ENCODE measurements around the gene EIF4E2. TPM values are rescaled to one million over a fixed set of nuclear protein-coding genes. Genes with fewer than 3 reads are reported as not detected.

The EIF4E2 gene
- total RNA-seq, 1 experiment from 2014 or later: 76.6 TPM

DNA sequence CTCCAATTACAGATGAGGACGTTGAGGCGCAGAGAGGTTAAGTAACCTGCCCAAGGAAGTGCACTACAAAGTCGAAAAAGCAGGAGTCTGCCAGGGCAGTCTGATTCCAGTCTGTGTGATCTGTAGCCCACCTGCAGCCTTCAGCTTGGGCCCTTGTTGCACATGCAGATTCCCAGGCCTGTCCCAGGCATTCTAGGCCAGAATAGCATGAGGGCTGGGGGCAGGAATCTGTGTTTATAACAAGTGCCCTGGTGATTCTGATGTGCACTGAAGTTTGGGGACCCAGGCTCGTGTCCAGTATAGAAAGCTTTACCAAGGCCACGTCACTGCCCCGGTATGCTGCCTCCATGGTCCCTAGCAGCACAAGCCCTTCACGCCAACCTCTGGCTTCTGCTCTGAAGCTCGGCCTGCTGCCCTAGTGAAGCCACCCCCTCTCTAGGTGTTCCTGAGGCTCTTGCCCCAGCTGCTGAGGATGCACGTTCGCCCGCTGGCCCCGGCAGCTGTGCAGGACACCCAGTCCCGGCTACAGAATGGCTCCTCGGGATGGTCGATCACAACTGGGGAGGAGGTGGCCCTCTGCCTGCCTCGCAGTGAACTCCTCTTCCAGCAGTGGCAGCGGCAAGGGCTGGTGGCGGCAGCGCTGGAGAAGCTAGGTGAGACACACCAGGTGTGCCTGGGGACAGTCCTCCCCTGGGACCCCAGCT is 6.4 kb upstream of the EIF4E2 start:
- no peak overlapping the region for H3K4me3 Mint-ChIP-seq (ENCODE audit: low read depth, unreplicated experiment)
- peaks cover 11% of the 10 kb centered on the region for H3K4me1 Mint-ChIP-seq (ENCODE audit: low read depth, unreplicated experiment)
- peaks cover 5% of the 10 kb centered on the region for H3K27me3 Mint-ChIP-seq (ENCODE audit: unreplicated experiment)
- H3K36me3 Mint-ChIP-seq (ENCODE audit: insufficient read depth, unreplicated experiment): peaks cover 30% of the 10 kb centered on the region
- intact Hi-C loops (cut with micrococcal nuclease; ENCODE audit: unreplicated experiment): no loop called here
- H3K9me3 Mint-ChIP-seq (ENCODE audit: low read depth, unreplicated experiment): peaks cover 2% of the 10 kb centered on the region
- TF ChIP-seq, protein P1, sequence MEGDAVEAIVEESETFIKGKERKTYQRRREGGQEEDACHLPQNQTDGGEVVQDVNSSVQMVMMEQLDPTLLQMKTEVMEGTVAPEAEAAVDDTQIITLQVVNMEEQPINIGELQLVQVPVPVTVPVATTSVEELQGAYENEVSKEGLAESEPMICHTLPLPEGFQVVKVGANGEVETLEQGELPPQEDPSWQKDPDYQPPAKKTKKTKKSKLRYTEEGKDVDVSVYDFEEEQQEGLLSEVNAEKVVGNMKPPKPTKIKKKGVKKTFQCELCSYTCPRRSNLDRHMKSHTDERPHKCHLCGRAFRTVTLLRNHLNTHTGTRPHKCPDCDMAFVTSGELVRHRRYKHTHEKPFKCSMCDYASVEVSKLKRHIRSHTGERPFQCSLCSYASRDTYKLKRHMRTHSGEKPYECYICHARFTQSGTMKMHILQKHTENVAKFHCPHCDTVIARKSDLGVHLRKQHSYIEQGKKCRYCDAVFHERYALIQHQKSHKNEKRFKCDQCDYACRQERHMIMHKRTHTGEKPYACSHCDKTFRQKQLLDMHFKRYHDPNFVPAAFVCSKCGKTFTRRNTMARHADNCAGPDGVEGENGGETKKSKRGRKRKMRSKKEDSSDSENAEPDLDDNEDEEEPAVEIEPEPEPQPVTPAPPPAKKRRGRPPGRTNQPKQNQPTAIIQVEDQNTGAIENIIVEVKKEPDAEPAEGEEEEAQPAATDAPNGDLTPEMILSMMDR (IDR thresholded peaks at IDR 0.05; ENCODE audit: unreplicated experiment): no peak
- CTCF ChIA-PET: no interaction called here
- H3K27ac Mint-ChIP-seq (ENCODE audit: unreplicated experiment): no peak overlapping the region
- no TSS peak for BruUV-seq (replicated peaks)
- DNase-seq: no peak

DNA sequence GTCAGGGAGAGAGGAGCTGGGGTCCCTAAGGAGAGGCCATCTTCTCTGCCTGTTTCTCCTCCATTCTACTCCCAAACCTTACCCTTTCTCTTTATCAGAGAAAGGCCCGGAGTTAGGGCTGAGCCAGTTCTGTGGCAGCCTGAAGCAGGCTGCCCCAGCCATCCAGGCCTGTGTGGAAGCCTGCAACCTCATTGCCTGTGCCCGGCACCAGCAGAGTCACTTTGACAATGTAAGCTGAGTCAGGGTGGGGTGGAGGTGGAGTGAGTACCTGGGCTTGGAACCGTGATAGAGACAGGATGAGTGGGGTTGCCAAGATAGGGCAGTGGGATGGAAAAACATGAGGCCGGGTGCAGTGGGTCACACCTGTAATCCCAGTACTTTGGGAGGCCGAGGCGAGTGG is 5.8 kb upstream of the EIF4E2 start:
- peaks cover 32% of the 10 kb centered on the region for H3K36me3 Mint-ChIP-seq (ENCODE audit: insufficient read depth, unreplicated experiment)
- peaks cover 2% of the 10 kb centered on the region for H3K9me3 Mint-ChIP-seq (ENCODE audit: low read depth, unreplicated experiment)
- intact Hi-C loops (cut with micrococcal nuclease; ENCODE audit: unreplicated experiment): no loop called here
- DNase-seq: no peak
- TF ChIP-seq, protein P1 (IDR thresholded peaks at IDR 0.05; ENCODE audit: unreplicated experiment): no peak
- no TSS peak for BruUV-seq (replicated peaks)
- no peaks in the 10 kb centered on the region for H3K27me3 Mint-ChIP-seq (ENCODE audit: unreplicated experiment)
- H3K4me1 Mint-ChIP-seq (ENCODE audit: low read depth, unreplicated experiment): peaks cover 17% of the 10 kb centered on the region
- CTCF ChIA-PET: no interaction called here
- no peak overlapping the region for H3K4me3 Mint-ChIP-seq (ENCODE audit: low read depth, unreplicated experiment)
- no peak overlapping the region for H3K27ac Mint-ChIP-seq (ENCODE audit: unreplicated experiment)

DNA sequence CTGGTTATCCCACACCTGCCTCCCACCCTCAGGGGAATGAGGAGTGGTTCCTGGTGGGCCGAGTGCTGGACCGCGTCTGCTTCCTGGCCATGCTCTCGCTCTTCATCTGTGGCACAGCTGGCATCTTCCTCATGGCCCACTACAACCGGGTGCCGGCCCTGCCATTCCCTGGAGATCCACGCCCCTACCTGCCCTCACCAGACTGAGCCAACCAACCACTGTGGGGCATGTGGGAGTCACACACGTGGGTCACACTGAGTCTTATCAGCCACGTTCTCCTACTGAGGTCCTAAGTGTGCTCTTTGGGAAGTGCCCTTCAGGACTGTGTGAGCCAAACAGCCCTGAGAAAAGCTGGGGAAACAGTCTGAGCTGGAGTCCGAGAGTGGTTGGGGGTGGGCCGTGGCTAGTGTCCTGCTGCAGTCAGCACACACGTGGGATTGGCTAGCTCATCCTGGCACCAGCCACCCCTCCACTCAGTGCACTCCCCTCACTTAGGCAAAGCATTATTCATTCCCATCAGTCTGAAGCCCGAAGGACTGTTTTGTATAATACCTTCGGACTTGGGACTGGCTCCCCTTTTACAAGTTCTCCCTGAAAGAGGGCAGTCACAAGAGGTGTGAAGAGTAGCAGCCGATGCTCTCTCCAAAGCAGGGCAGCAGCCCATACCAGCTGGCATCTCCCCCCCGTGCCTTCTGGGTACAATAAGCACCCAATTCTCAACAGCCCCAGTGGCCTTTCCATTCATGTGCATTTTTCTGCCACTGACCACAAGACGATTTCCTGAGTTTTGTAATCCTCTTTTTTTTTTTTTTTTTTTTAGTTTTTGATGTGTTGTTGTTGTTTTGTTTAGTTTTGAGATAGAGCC is 4.7 kb upstream of the EIF4E2 start:
- Mint-ChIP-seq H3K4me3 (ENCODE audit: low read depth, unreplicated experiment) (no peak overlapping the region), H3K27ac (ENCODE audit: unreplicated experiment) (no peak overlapping the region), H3K4me1 (ENCODE audit: low read depth, unreplicated experiment) (peaks cover 19% of the 10 kb centered on the region), H3K27me3 (ENCODE audit: unreplicated experiment) (no peaks in the 10 kb centered on the region), H3K9me3 (ENCODE audit: low read depth, unreplicated experiment) (peaks cover 2% of the 10 kb centered on the region), H3K36me3 (ENCODE audit: insufficient read depth, unreplicated experiment) (peaks cover 33% of the 10 kb centered on the region)
- intact Hi-C loops (cut with micrococcal nuclease; ENCODE audit: unreplicated experiment): no loop called here
- no TSS peak for BruUV-seq (replicated peaks)
- CTCF ChIA-PET: interaction anchor here (0.6 kb wide), 1 partner anchor 15 kb away, joined by 5 read pairs; no protein-coding TSS in a partner anchor
- TF ChIP-seq, protein P1 (IDR thresholded peaks at IDR 0.05; ENCODE audit: unreplicated experiment): no peak
- DNase-seq: no peak

DNA sequence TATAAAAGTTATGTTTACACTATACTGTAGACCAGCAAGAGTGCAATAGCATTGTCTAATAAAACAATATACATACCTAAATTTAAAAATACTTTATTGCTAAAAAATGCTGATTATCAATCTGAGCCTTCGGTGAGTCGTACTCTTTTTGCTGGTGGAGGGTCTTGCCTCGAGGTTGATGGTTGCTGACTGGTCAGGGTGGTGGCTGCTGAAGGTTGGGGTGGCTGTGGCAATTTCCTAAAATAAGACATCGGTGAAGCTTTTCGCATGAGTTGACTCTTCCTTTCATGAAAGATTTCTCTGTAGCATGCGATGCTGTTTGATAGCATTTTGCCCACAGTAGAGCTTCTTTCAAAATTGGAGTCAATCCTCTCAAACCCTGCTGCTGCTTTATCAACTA is 2.5 kb upstream of the EIF4E2 start:
- no TSS peak for BruUV-seq (replicated peaks)
- CTCF ChIA-PET: no interaction called here

More for the DNA sequence above, 2.5 kb upstream of the EIF4E2 start:
- peaks cover 28% of the 10 kb centered on the region for H3K4me1 Mint-ChIP-seq (ENCODE audit: low read depth, unreplicated experiment)
- H3K9me3 Mint-ChIP-seq (ENCODE audit: low read depth, unreplicated experiment): peaks cover 2% of the 10 kb centered on the region
- H3K36me3 Mint-ChIP-seq (ENCODE audit: insufficient read depth, unreplicated experiment): peaks cover 52% of the 10 kb centered on the region
- TF ChIP-seq, protein P1 (IDR thresholded peaks at IDR 0.05; ENCODE audit: unreplicated experiment): no peak
- no peak overlapping the region for H3K27ac Mint-ChIP-seq (ENCODE audit: unreplicated experiment)
- H3K4me3 Mint-ChIP-seq (ENCODE audit: low read depth, unreplicated experiment): no peak overlapping the region
- no peaks in the 10 kb centered on the region for H3K27me3 Mint-ChIP-seq (ENCODE audit: unreplicated experiment)
- no peak for DNase-seq
- intact Hi-C loops (cut with micrococcal nuclease; ENCODE audit: unreplicated experiment): no loop called here

Measured in Calu3 (cell line).